GM12878 (cell line): Measurements from ENCODE around the gene GNAO1. TPM values are rescaled to one million over a fixed set of nuclear protein-coding genes. Genes with fewer than 3 reads are reported as not detected.
A peak's percentile ranks its signal among the peaks of the same experiment; 100 is the strongest.

Experiments used
- ATAC-seq: fragments of 200-7000 bp; cut with Tn5 transposase; 3 replicates; pipeline ENCODE4 v1.9.1; 2020; ENCODE audit warnings: mild to moderate bottlenecking, moderate library complexity
- BruUV-seq: library from RNA; stranded (reverse); fragments of 400-500 nt; replicated peaks from 2 replicates; lab custom pipeline; 2021; lab: Mats Ljungman, UMichigan
- CTCF ChIA-PET: fragments of 300-600 bp; sonication (Branson Sonifier 250); formaldehyde crosslinking; extraction: SDS; loops from one replicate; lab custom pipeline; 2021; ENCODE audit warnings: inconsistent platforms; lab: Yijun Ruan, JAX
- POLR2A ChIA-PET: fragments of 350-600 bp; formaldehyde crosslinking; extraction: SDS; loops from one replicate; lab custom pipeline; 2021; ENCODE audit warnings: inconsistent platforms; lab: Charles Lee
- RAD21 ChIA-PET: fragments of 300-600 bp; sonication (Branson Sonifier 250); formaldehyde crosslinking; loops from one replicate; lab custom pipeline; 2023; ENCODE audit warnings: antibody characterized with exemption; ENCODE audit not compliant: unreplicated experiment; lab: Charles Lee
- SMC1A ChIA-PET: fragments of 300-600 bp; sonication (Branson Sonifier 250); formaldehyde crosslinking; loops from one replicate; lab custom pipeline; 2023; ENCODE audit not compliant: unreplicated experiment, uncharacterized antibody; lab: Charles Lee
- DNase-seq: peaks from one replicate; pipeline ENCODE4 v3.0.0-alpha.2; 2011; ENCODE audit warnings: low read depth, low spot score
- FAIRE-seq: peaks from 3 replicates; lab custom pipeline; 2011; peaks lifted over from hg19 to GRCh38; lab: Jason Lieb, UNC
- H2AFZ ChIP-seq: 2 replicates; pipeline ENCODE4 v1.6.0; 2011; ENCODE audit warnings: low read depth, low read length, control low read depth; ENCODE audit not compliant: control insufficient read depth
- H3K27ac ChIP-seq: 2 replicates; pipeline ENCODE4 v1.5.1; 2011; ENCODE audit warnings: control low read depth; ENCODE audit not compliant: control insufficient read depth, insufficient read depth
- H3K27me3 ChIP-seq, 2 experiments: replicated peaks in 1 of 2; 2 replicates each; pipeline versions ENCODE4 v1.6.0 to v1.6.1; 2011; ENCODE audit warnings: low read length in 1 of 2; ENCODE audit not compliant: control insufficient read depth in 2 of 2, insufficient read depth in 2 of 2
- H3K36me3 ChIP-seq, 2 experiments: 2 replicates each; pipeline ENCODE4 v1.5.1; 2011; ENCODE audit warnings: low read length in 1 of 2; ENCODE audit not compliant: control insufficient read depth in 2 of 2, insufficient read depth in 2 of 2
- H3K4me1 ChIP-seq: 2 replicates; pipeline ENCODE4 v1.6.1; 2011; ENCODE audit warnings: mild to moderate bottlenecking, low read length, moderate library complexity, mixed read lengths; ENCODE audit not compliant: control insufficient read depth, insufficient read depth
- H3K4me2 ChIP-seq: 2 replicates; pipeline ENCODE4 v1.6.0; 2011; ENCODE audit warnings: control low read depth; ENCODE audit not compliant: control insufficient read depth, insufficient read depth
- H3K4me3 ChIP-seq: fragments of 200-600 bp; sonication (generic); 2 replicates; pipeline ENCODE4 v1.5.1; 2016
- H3K79me2 ChIP-seq: 2 replicates; pipeline ENCODE4 v1.6.0; 2011; ENCODE audit warnings: low read length; ENCODE audit not compliant: control insufficient read depth, insufficient read depth
- H3K9ac ChIP-seq: 2 replicates; pipeline ENCODE4 v1.8.0; 2011; ENCODE audit warnings: low read length, control low read depth, mixed read lengths; ENCODE audit not compliant: control insufficient read depth, insufficient read depth
- H3K9me3 ChIP-seq: replicated peaks from 3 replicates; pipeline ENCODE4 v1.5.1; 2011; ENCODE audit warnings: mild to moderate bottlenecking, low read length; ENCODE audit not compliant: control insufficient read depth, insufficient read depth
- H4K20me1 ChIP-seq: 2 replicates; pipeline ENCODE4 v1.6.0; 2011; ENCODE audit not compliant: control insufficient read depth, insufficient read depth
- ATF3 ChIP-seq: IDR thresholded peaks from 2 replicates; pipeline ENCODE4 v1.6.1; 2011; ENCODE audit warnings: low read depth, mild to moderate bottlenecking, low read length, moderate library complexity, borderline replicate concordance; ENCODE audit errors: extremely low read depth
- BCL11A ChIP-seq: IDR thresholded peaks from 2 replicates; pipeline ENCODE4 v1.6.1; 2011; ENCODE audit warnings: low read depth, low read length
- CBX3 ChIP-seq: fragments of 200-600 bp; sonication (generic); IDR thresholded peaks from 2 replicates; pipeline ENCODE4 v1.6.1; 2016; ENCODE audit warnings: low read depth, borderline replicate concordance
- CREM ChIP-seq: IDR thresholded peaks from 2 replicates; pipeline ENCODE4 v1.6.1; 2014; ENCODE audit warnings: antibody characterized with exemption, low read depth
- HCFC1 ChIP-seq: fragments of 150-350 bp; IDR thresholded peaks from 2 replicates; pipeline ENCODE4 v1.6.1; 2014; ENCODE audit warnings: low read length
- HDGF ChIP-seq: fragments of 450-650 bp; IDR thresholded peaks from 2 replicates; pipeline ENCODE4 v1.6.1; 2016; ENCODE audit warnings: antibody characterized with exemption
- IKZF1 ChIP-seq: fragments of 450-650 bp; conservative IDR thresholded peaks from 2 replicates; pipeline ENCODE4 v1.6.1; 2017; ENCODE audit warnings: antibody characterized with exemption, mild to moderate bottlenecking
- LARP7 ChIP-seq: fragments of 450-650 bp; IDR thresholded peaks from 2 replicates; pipeline ENCODE4 v1.6.1; 2017; ENCODE audit warnings: mild to moderate bottlenecking
- MYC ChIP-seq: IDR thresholded peaks from 2 replicates; pipeline ENCODE4 v1.6.1; 2011; ENCODE audit warnings: mild to moderate bottlenecking, low read length, moderate library complexity, inconsistent platforms; ENCODE audit not compliant: insufficient read depth, insufficient replicate concordance, insufficient read length, severe bottlenecking
- NFXL1 ChIP-seq: fragments of 450-650 bp; IDR thresholded peaks from 2 replicates; pipeline ENCODE4 v1.6.1; 2017; ENCODE audit warnings: antibody characterized with exemption, mild to moderate bottlenecking, borderline replicate concordance
- NFYA ChIP-seq: IDR thresholded peaks from 2 replicates; pipeline ENCODE4 v1.6.1; 2011; ENCODE audit warnings: low read depth, mild to moderate bottlenecking, low read length, improper control_type of control experiment, borderline replicate concordance
- NR2F1 ChIP-seq: fragments of 450-650 bp; conservative IDR thresholded peaks from 2 replicates; pipeline ENCODE4 v1.6.1; 2017; ENCODE audit warnings: mild to moderate bottlenecking
- PAX5 ChIP-seq: IDR thresholded peaks from 2 replicates; pipeline ENCODE4 v1.6.1; 2011; ENCODE audit warnings: low read depth, low read length, borderline replicate concordance
- PKNOX1 ChIP-seq: fragments of 450-650 bp; IDR thresholded peaks from 2 replicates; pipeline ENCODE4 v1.6.1; 2016; ENCODE audit warnings: mild to moderate bottlenecking
- RB1 ChIP-seq: fragments of 450-650 bp; formaldehyde crosslinking; IDR thresholded peaks from 2 replicates; pipeline ENCODE4 v1.6.1; 2017; ENCODE audit warnings: mild to moderate bottlenecking, borderline replicate concordance
- SMAD5 ChIP-seq: IDR thresholded peaks from 2 replicates; pipeline ENCODE4 v1.6.1; 2016; ENCODE audit warnings: antibody characterized with exemption, low read depth
- SMC3 ChIP-seq: IDR thresholded peaks from 2 replicates; pipeline ENCODE4 v1.6.1; 2011; ENCODE audit warnings: low read length, improper control_type of control experiment, borderline replicate concordance
- SREBF1 ChIP-seq: IDR thresholded peaks from 2 replicates; pipeline ENCODE4 v1.6.1; 2012; ENCODE audit warnings: mild to moderate bottlenecking, low read length
- USF1 ChIP-seq: IDR thresholded peaks from 2 replicates; pipeline ENCODE4 v1.6.1; 2011; ENCODE audit warnings: borderline replicate concordance, low read depth, mild to moderate bottlenecking, moderate library complexity, mixed read lengths, low read length; ENCODE audit not compliant: insufficient read depth; ENCODE audit errors: extremely low read length
- USF2 ChIP-seq: IDR thresholded peaks from 2 replicates; pipeline ENCODE4 v1.6.1; 2011; ENCODE audit warnings: low read depth, low read length, improper control_type of control experiment, borderline replicate concordance
- ZNF24 ChIP-seq: fragments of 450-650 bp; IDR thresholded peaks from 2 replicates; pipeline ENCODE4 v1.6.1; 2017; ENCODE audit warnings: antibody characterized with exemption, mild to moderate bottlenecking
- ZNF622 ChIP-seq: fragments of 450-650 bp; IDR thresholded peaks from 2 replicates; pipeline ENCODE4 v1.6.1; 2017; ENCODE audit warnings: mild to moderate bottlenecking, inconsistent platforms
- WGBS: methylation state at CpG from one replicate; pipeline ENCODE4 v1.1.6; 2016; ENCODE audit warnings: low lambda C conversion rate; ENCODE audit not compliant: insufficient replicate concordance, insufficient coverage; ENCODE audit errors: missing lambda C conversion rate; 5-methylcytosine and 5-hydroxymethylcytosine counted together
- in situ Hi-C: fragments of 300-500 bp; cut with MboI; formaldehyde crosslinking; loops from 9 replicates; pipeline ENCODE4 v1.14.3; 2018; ENCODE audit warnings: mixed read lengths
- intact Hi-C: fragments of 100-400 bp; cut with micrococcal nuclease; formaldehyde crosslinking; loops from one replicate; pipeline ENCODE4 v1.14.2; 2022; ENCODE audit not compliant: unreplicated experiment
- polyA plus RNA-seq, 11 experiments: library from polyadenylated mRNA; depleted of rRNA in 4 of 11; unstranded in 6 of 11; stranded (reverse) in 5 of 11; fragments of >200 nt; fragmentation: Nextera tagmentation in 4 of 11; fragmentation: Illumina TruSeq in 1 of 11; extraction: Ambion mirVana in 4 of 11; extraction: Trizol in 1 of 11; gene quantifications; 1 replicate in 1 of 11; 2 replicates in 10 of 11; pipeline versions ENCODE4 v1.2.1 to v1.2.3, GENCODE V29; 2011 to 2016; ENCODE audit warnings: inconsistent platforms in 2 of 11, missing spikeins in 2 of 11, low read depth in 1 of 11
- total RNA-seq, 4 experiments: library from RNA; depleted of rRNA in 3 of 4; stranded (reverse); fragments of >200 nt in 3 of 4; fragmentation: Illumina TruSeq in 1 of 4; extraction: Trizol in 1 of 4; gene quantifications; 2 replicates each; pipeline versions ENCODE4 v1.2.1 to v1.2.3, GENCODE V29; 2013 to 2021

Gene GNAO1
- total and polyA plus RNA-seq, 10 of the 15 experiments (the other 5 are each of a cell fraction or from before 2014, with no cell fraction given): 0.05 to 0.28 (median 0.14) TPM; not detected in 6

GRCh38 chr16:56317998-56318826 lies 126.9 kb downstream of the GNAO1 start:
- Histone ChIP-seq H3K9me3 (no peaks in the 10 kb centered on the region), H3K4me2 (no peak overlapping the region), H3K4me3 (no peak overlapping the region), H3K9ac (no peak overlapping the region), H3K27me3 (peaks cover 2% of the 10 kb centered on the region in 2 experiments; a peak in 1 of 4 replicates), H3K36me3 (no peaks in the 10 kb centered on the region), H3K27ac (no peak overlapping the region), H4K20me1 (no peaks in the 10 kb centered on the region), H2AFZ (no peak overlapping the region), H3K4me1 (no peaks in the 10 kb centered on the region), H3K79me2 (no peaks in the 10 kb centered on the region)
- intact Hi-C loops: loop anchor here (1.0 to 10.0 kb wide), 5 partner anchors 277 to 853 kb away; no protein-coding TSS in a partner anchor
- in situ Hi-C loops: loop anchor here (5.0 to 10.0 kb wide), 2 partner anchors 371 to 853 kb away; no protein-coding TSS in a partner anchor
- WGBS: 14% methylated on average over 19 of the region's 28 CpGs
- ChIA-PET POLR2A (no interaction called here), RAD21 (interaction anchor here (1.0 to 1.3 kb wide), 5 partner anchors 359 to 384 kb away, joined by 3 to 8 read pairs (median 3); no protein-coding TSS in a partner anchor), CTCF (interaction anchor here (0.6 to 3.2 kb wide), 18 partner anchors 10 to 854 kb away, joined by 3 to 66 read pairs (median 4); no protein-coding TSS in a partner anchor), SMC1A (interaction anchor here (0.6 to 1.9 kb wide), 7 partner anchors 9 to 377 kb away, joined by 3 to 8 read pairs (median 4); no protein-coding TSS in a partner anchor)
- DNase-seq: peak; percentile 3
- peak; percentile 89 for FAIRE-seq
- BruUV-seq: no TSS peak
- ATAC-seq: peak; percentile 99
- TF ChIP-seq IKZF1 (no peak), ZNF622 (no peak), RB1 (peak; percentile 64; the same call in 1 of the 2 replicates), USF1 (no peak), HCFC1 (no peak), SMC3 (peak; percentile 81), USF2 (no peak), ATF3 (no peak), BCL11A (no peak), PKNOX1 (no peak), ZNF24 (no peak), SREBF1 (no peak), PAX5 (no peak), NFYA (no peak), NFXL1 (no peak), HDGF (no peak), MYC (no peak), SMAD5 (no peak), NR2F1 (no peak), CREM (no peak), CBX3 (no peak), LARP7 (no peak)
